ENCODE data around the gene ABHD8. TPM values are rescaled to one million over a fixed set of nuclear protein-coding genes. Genes with fewer than 3 reads are reported as not detected.

The ABHD8 gene
- total and polyA plus RNA-seq, 2 of the 13 experiments (the other 11 are each of a cell fraction or from before 2014, with no cell fraction given), result 6.3 to 7.2 TPM

DNA sequence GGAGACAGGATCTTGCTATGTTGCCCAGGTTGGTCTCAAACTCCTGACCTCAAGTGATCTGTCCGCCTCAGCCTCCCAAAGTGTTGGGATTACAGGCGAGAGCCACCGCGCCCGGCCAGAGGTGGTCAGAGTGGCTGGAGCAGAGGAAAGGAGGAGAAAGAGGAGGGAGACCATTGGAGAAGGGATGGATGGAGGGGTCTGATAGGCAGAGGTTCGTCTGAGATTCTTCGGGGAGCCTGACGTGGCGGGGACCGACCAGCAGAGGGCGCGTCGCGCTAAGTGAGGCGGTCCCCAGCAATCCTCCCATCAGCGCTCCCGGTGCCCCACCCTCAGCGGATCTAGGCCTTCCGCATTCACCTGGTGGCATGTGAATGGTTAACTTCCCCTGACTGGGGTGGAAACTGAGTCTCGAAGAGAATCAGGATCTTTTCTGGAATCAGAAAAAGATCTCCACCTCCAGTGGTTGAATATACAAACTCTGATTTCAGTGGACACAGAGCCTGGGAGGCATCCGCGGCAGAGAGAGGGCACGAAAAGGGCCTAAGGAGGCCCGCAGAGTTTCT, 43.0 kb upstream of the ABHD8 start (continued):
- TF ChIP-seq, protein P1, sequence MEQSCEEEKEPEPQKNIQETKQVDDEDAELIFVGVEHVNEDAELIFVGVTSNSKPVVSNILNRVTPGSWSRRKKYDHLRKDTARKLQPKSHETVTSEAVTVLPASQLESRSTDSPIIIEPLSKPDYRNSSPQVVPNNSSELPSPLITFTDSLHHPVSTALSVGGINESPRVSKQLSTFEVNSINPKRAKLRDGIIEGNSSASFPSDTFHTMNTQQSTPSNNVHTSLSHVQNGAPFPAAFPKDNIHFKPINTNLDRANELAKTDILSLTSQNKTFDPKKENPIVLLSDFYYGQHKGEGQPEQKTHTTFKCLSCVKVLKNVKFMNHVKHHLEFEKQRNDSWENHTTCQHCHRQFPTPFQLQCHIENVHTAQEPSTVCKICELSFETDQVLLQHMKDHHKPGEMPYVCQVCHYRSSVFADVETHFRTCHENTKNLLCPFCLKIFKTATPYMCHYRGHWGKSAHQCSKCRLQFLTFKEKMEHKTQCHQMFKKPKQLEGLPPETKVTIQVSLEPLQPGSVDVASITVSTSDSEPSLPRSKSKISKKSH (CRISPR knock-in tag; IDR thresholded peaks at IDR 0.05; ENCODE audit: borderline replicate concordance), result peak; percentile 71
- TF ChIP-seq RXRB (CRISPR knock-in tag; IDR thresholded peaks at IDR 0.05; ENCODE audit: borderline replicate concordance) (peak; percentile 36; the same call in 1 of the 2 replicates), JDP2 (CRISPR knock-in tag; IDR thresholded peaks at IDR 0.05; ENCODE audit: borderline replicate concordance) (no peak), TMF1 (CRISPR knock-in tag; IDR thresholded peaks at IDR 0.05; ENCODE audit: low read depth) (no peak), BRD4 (CRISPR knock-in tag; IDR thresholded peaks at IDR 0.05) (no peak), KDM6A (CRISPR knock-in tag; IDR thresholded peaks at IDR 0.05; ENCODE audit: low read depth) (no peak), NONO (IDR thresholded peaks at IDR 0.05) (no peak), NONO (CRISPR knock-in tag; conservative IDR thresholded peaks at IDR 0.05) (no peak), IKZF1 (IDR thresholded peaks at IDR 0.05) (no peak), ZNF761 (CRISPR knock-in tag; conservative IDR thresholded peaks at IDR 0.05) (no peak)
- TF ChIP-seq, protein P2, sequence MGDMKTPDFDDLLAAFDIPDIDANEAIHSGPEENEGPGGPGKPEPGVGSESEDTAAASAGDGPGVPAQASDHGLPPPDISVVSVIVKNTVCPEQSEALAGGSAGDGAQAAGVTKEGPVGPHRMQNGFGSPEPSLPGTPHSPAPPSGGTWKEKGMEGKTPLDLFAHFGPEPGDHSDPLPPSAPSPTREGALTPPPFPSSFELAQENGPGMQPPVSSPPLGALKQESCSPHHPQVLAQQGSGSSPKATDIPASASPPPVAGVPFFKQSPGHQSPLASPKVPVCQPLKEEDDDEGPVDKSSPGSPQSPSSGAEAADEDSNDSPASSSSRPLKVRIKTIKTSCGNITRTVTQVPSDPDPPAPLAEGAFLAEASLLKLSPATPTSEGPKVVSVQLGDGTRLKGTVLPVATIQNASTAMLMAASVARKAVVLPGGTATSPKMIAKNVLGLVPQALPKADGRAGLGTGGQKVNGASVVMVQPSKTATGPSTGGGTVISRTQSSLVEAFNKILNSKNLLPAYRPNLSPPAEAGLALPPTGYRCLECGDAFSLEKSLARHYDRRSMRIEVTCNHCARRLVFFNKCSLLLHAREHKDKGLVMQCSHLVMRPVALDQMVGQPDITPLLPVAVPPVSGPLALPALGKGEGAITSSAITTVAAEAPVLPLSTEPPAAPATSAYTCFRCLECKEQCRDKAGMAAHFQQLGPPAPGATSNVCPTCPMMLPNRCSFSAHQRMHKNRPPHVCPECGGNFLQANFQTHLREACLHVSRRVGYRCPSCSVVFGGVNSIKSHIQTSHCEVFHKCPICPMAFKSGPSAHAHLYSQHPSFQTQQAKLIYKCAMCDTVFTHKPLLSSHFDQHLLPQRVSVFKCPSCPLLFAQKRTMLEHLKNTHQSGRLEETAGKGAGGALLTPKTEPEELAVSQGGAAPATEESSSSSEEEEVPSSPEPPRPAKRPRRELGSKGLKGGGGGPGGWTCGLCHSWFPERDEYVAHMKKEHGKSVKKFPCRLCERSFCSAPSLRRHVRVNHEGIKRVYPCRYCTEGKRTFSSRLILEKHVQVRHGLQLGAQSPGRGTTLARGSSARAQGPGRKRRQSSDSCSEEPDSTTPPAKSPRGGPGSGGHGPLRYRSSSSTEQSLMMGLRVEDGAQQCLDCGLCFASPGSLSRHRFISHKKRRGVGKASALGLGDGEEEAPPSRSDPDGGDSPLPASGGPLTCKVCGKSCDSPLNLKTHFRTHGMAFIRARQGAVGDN (CRISPR knock-in tag; IDR thresholded peaks at IDR 0.05), result peak; percentile 51
- TF ChIP-seq, protein P3, sequence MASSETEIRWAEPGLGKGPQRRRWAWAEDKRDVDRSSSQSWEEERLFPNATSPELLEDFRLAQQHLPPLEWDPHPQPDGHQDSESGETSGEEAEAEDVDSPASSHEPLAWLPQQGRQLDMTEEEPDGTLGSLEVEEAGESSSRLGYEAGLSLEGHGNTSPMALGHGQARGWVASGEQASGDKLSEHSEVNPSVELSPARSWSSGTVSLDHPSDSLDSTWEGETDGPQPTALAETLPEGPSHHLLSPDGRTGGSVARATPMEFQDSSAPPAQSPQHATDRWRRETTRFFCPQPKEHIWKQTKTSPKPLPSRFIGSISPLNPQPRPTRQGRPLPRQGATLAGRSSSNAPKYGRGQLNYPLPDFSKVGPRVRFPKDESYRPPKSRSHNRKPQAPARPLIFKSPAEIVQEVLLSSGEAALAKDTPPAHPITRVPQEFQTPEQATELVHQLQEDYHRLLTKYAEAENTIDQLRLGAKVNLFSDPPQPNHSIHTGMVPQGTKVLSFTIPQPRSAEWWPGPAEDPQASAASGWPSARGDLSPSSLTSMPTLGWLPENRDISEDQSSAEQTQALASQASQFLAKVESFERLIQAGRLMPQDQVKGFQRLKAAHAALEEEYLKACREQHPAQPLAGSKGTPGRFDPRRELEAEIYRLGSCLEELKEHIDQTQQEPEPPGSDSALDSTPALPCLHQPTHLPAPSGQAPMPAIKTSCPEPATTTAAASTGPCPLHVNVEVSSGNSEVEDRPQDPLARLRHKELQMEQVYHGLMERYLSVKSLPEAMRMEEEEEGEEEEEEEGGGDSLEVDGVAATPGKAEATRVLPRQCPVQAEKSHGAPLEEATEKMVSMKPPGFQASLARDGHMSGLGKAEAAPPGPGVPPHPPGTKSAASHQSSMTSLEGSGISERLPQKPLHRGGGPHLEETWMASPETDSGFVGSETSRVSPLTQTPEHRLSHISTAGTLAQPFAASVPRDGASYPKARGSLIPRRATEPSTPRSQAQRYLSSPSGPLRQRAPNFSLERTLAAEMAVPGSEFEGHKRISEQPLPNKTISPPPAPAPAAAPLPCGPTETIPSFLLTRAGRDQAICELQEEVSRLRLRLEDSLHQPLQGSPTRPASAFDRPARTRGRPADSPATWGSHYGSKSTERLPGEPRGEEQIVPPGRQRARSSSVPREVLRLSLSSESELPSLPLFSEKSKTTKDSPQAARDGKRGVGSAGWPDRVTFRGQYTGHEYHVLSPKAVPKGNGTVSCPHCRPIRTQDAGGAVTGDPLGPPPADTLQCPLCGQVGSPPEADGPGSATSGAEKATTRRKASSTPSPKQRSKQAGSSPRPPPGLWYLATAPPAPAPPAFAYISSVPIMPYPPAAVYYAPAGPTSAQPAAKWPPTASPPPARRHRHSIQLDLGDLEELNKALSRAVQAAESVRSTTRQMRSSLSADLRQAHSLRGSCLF (CRISPR knock-in tag; IDR thresholded peaks at IDR 0.05; ENCODE audit: borderline replicate concordance), result no peak
- TF ChIP-seq, protein P4, sequence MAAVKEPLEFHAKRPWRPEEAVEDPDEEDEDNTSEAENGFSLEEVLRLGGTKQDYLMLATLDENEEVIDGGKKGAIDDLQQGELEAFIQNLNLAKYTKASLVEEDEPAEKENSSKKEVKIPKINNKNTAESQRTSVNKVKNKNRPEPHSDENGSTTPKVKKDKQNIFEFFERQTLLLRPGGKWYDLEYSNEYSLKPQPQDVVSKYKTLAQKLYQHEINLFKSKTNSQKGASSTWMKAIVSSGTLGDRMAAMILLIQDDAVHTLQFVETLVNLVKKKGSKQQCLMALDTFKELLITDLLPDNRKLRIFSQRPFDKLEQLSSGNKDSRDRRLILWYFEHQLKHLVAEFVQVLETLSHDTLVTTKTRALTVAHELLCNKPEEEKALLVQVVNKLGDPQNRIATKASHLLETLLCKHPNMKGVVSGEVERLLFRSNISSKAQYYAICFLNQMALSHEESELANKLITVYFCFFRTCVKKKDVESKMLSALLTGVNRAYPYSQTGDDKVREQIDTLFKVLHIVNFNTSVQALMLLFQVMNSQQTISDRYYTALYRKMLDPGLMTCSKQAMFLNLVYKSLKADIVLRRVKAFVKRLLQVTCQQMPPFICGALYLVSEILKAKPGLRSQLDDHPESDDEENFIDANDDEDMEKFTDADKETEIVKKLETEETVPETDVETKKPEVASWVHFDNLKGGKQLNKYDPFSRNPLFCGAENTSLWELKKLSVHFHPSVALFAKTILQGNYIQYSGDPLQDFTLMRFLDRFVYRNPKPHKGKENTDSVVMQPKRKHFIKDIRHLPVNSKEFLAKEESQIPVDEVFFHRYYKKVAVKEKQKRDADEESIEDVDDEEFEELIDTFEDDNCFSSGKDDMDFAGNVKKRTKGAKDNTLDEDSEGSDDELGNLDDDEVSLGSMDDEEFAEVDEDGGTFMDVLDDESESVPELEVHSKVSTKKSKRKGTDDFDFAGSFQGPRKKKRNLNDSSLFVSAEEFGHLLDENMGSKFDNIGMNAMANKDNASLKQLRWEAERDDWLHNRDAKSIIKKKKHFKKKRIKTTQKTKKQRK (IDR thresholded peaks at IDR 0.05; ENCODE audit: low read length), result no peak
